PC-3 (cell line): Measurements from ENCODE around the gene MMP20. TPM values are rescaled to one million over a fixed set of nuclear protein-coding genes. Genes with fewer than 3 reads are reported as not detected.

Source experiments
- ATAC-seq: fragments of 200-7000 bp; cut with Tn5 transposase; 2 replicates; pipeline ENCODE4 v1.9.1; 2020; ENCODE audit warnings: mild to moderate bottlenecking, moderate library complexity
- BruUV-seq: library from RNA; stranded (reverse); fragments of 400-500 nt; replicated peaks from 2 replicates; lab custom pipeline; 2021; lab: Mats Ljungman, UMichigan
- CTCF ChIA-PET: fragments of 300-600 bp; sonication (Branson Sonifier 250); formaldehyde crosslinking; loops from one replicate; lab custom pipeline; 2022; ENCODE audit warnings: antibody characterized with exemption; lab: Charles Lee
- POLR2A ChIA-PET: fragments of 300-600 bp; sonication (Branson Sonifier 250); formaldehyde crosslinking; loops from one replicate; lab custom pipeline; 2022; ENCODE audit warnings: antibody characterized with exemption; ENCODE audit not compliant: unreplicated experiment; lab: Charles Lee
- DNase-seq: peaks from one replicate; pipeline ENCODE4 v3.0.0-alpha.2; 2015
- H2AFZ ChIP-seq: fragments of 300-600 bp; sonication (generic); 2 replicates; pipeline ENCODE4 v1.6.0; 2016; ENCODE audit warnings: antibody characterized with exemption, low read length
- H3F3A ChIP-seq: fragments of 300-600 bp; sonication (generic); one replicate; pipeline ENCODE4 v1.6.0; 2017; ENCODE audit warnings: antibody characterized with exemption, low read length, control low read depth, mild to moderate bottlenecking; ENCODE audit not compliant: unreplicated experiment
- H3K27ac ChIP-seq: fragments of 300-600 bp; sonication (generic); 2 replicates; pipeline ENCODE4 v1.5.1; 2016; ENCODE audit warnings: mild to moderate bottlenecking, low read length
- H3K27me3 ChIP-seq: fragments of 300-600 bp; sonication (generic); 2 replicates; pipeline ENCODE4 v1.6.1; 2016; ENCODE audit warnings: low read length, mixed read lengths
- H3K36me3 ChIP-seq: fragments of 300-600 bp; sonication (generic); 2 replicates; pipeline ENCODE4 v1.6.1; 2016; ENCODE audit warnings: low read depth, mixed run types, low read length, mixed read lengths
- H3K4me1 ChIP-seq: fragments of 300-600 bp; sonication (generic); 2 replicates; pipeline ENCODE4 v1.5.1; 2016; ENCODE audit warnings: low read length; ENCODE audit not compliant: insufficient read depth
- H3K4me2 ChIP-seq: fragments of 300-600 bp; sonication (generic); 2 replicates; pipeline ENCODE4 v1.6.0; 2016; ENCODE audit warnings: low read length
- H3K4me3 ChIP-seq: fragments of 300-600 bp; sonication (generic); 2 replicates; pipeline ENCODE4 v1.5.1; 2016; ENCODE audit warnings: mild to moderate bottlenecking, low read length, mixed read lengths
- H3K79me2 ChIP-seq: fragments of 300-600 bp; sonication (generic); 2 replicates; pipeline ENCODE4 v1.6.1; 2017; ENCODE audit warnings: low read length, mixed read lengths
- H3K9ac ChIP-seq: fragments of 300-600 bp; sonication (generic); 2 replicates; pipeline ENCODE4 v1.6.0; 2016; ENCODE audit warnings: mild to moderate bottlenecking, low read length
- H3K9me2 ChIP-seq: fragments of 300-600 bp; sonication (generic); replicated peaks from 2 replicates; pipeline ENCODE4 v1.6.1; 2016; ENCODE audit warnings: mixed run types, low read length, mixed read lengths
- H3K9me3 ChIP-seq: fragments of 300-600 bp; sonication (generic); 2 replicates; pipeline ENCODE4 v1.6.1; 2016; ENCODE audit warnings: low read length, mixed read lengths
- H4K20me1 ChIP-seq: fragments of 300-600 bp; sonication (generic); 2 replicates; pipeline ENCODE4 v1.6.1; 2016; ENCODE audit warnings: low read length, mixed read lengths
- EZH2 ChIP-seq: fragments of 300-600 bp; sonication (generic); IDR thresholded peaks from one replicate; pipeline ENCODE4 v1.6.1; 2017; ENCODE audit warnings: antibody characterized with exemption, mild to moderate bottlenecking, low read length; ENCODE audit not compliant: unreplicated experiment
- EZH2phosphoT487 ChIP-seq: fragments of 300-600 bp; sonication (generic); IDR thresholded peaks from 2 replicates; pipeline ENCODE4 v1.6.1; 2018; ENCODE audit warnings: mild to moderate bottlenecking, antibody characterized with exemption, low read length, borderline replicate concordance
- intact Hi-C: fragments of 100-400 bp; cut with micrococcal nuclease; formaldehyde crosslinking; loops from 2 replicates; pipeline ENCODE4 v1.9.0; 2023
- total RNA-seq: library from RNA; depleted of rRNA; stranded (reverse); fragments of >200 nt; gene quantifications from 2 replicates; pipeline ENCODE4 v1.2.3, GENCODE V29; 2014
- TF ChIP-seq, protein P1 (sequence below): fragments of 300-600 bp; sonication (generic); conservative IDR thresholded peaks from 2 replicates; pipeline ENCODE4 v1.5.1; 2017; ENCODE audit warnings: antibody characterized with exemption, low read depth, mild to moderate bottlenecking, low read length

The MMP20 gene
- total RNA-seq, 1 experiment from 2014 or later: not detected

- Histone ChIP-seq H3K4me1 (peaks cover 33% of the 10 kb centered on the region), H3K9ac (no peak overlapping the region), H3K4me3 (no peak overlapping the region), H2AFZ (no peak overlapping the region), H3K27me3 (no peaks in the 10 kb centered on the region), H3K9me3 (no peaks in the 10 kb centered on the region), H3K27ac (no peak overlapping the region), H3F3A (peaks cover 12% of the 10 kb centered on the region), H3K36me3 (no peaks in the 10 kb centered on the region), H3K4me2 (no peak overlapping the region), H4K20me1 (no peaks in the 10 kb centered on the region), H3K9me2 (no peaks in the 10 kb centered on the region), H3K79me2 (no peaks in the 10 kb centered on the region)
- no TSS peak for BruUV-seq
- DNase-seq: no peak
- ChIA-PET POLR2A (interaction anchor here (0.5 kb wide), 1 partner anchor 50 kb away, joined by 3 read pairs; no protein-coding TSS in a partner anchor), CTCF (no interaction called here)
- ATAC-seq: no peak
- intact Hi-C loops: loop anchor here (5.0 kb wide), 1 partner anchor 99 kb away; no protein-coding TSS in a partner anchor
- no peak for TF ChIP-seq EZH2
Observed at GRCh38 chr11:102596578-102596977, 28.6 kb downstream of the MMP20 start.

- Histone ChIP-seq H3K79me2 (no peaks in the 10 kb centered on the region), H2AFZ (no peak overlapping the region), H3K27ac (no peak overlapping the region), H3K27me3 (no peaks in the 10 kb centered on the region), H3K9me2 (no peaks in the 10 kb centered on the region), H3K36me3 (no peaks in the 10 kb centered on the region), H3K4me1 (peaks cover 4% of the 10 kb centered on the region), H3F3A (no peaks in the 10 kb centered on the region), H3K4me2 (no peak overlapping the region), H3K4me3 (no peak overlapping the region), H3K9ac (no peak overlapping the region), H3K9me3 (no peaks in the 10 kb centered on the region), H4K20me1 (no peaks in the 10 kb centered on the region)
- ChIA-PET CTCF (interaction anchor here (0.7 kb wide), 1 partner anchor 13 kb away, joined by 3 read pairs; no protein-coding TSS in a partner anchor), POLR2A (no interaction called here)
- TF ChIP-seq, protein P1, sequence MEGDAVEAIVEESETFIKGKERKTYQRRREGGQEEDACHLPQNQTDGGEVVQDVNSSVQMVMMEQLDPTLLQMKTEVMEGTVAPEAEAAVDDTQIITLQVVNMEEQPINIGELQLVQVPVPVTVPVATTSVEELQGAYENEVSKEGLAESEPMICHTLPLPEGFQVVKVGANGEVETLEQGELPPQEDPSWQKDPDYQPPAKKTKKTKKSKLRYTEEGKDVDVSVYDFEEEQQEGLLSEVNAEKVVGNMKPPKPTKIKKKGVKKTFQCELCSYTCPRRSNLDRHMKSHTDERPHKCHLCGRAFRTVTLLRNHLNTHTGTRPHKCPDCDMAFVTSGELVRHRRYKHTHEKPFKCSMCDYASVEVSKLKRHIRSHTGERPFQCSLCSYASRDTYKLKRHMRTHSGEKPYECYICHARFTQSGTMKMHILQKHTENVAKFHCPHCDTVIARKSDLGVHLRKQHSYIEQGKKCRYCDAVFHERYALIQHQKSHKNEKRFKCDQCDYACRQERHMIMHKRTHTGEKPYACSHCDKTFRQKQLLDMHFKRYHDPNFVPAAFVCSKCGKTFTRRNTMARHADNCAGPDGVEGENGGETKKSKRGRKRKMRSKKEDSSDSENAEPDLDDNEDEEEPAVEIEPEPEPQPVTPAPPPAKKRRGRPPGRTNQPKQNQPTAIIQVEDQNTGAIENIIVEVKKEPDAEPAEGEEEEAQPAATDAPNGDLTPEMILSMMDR: peak; percentile 91
- TF ChIP-seq EZH2 (no peak), EZH2phosphoT487 (no peak)
- intact Hi-C loops: no loop called here
- BruUV-seq: no TSS peak
- ATAC-seq (peak; percentile 70), DNase-seq (peak; percentile 71)
Observed at GRCh38 chr11:102592634-102593581, 32.2 kb downstream of the MMP20 start.

GRCh38 chr11:102592131-102592530 is 33.0 kb downstream of the MMP20 start:
- ChIA-PET CTCF (interaction anchor here (0.7 kb wide), 1 partner anchor 12 kb away, joined by 3 read pairs; no protein-coding TSS in a partner anchor), POLR2A (no interaction called here)
- peaks cover 4% of the 10 kb centered on the region; the same call in 1 of the 2 replicates for H3K4me1 ChIP-seq
- ATAC-seq (no peak), DNase-seq (no peak)
- H3K79me2 ChIP-seq: no peaks in the 10 kb centered on the region
- H3K9me2 ChIP-seq: no peaks in the 10 kb centered on the region
- H3K9me3 ChIP-seq: no peaks in the 10 kb centered on the region
- no TSS peak for BruUV-seq
- TF ChIP-seq EZH2 (no peak), EZH2phosphoT487 (no peak)
- TF ChIP-seq, protein P1: no peak
- intact Hi-C loops: no loop called here
- no peak overlapping the region for H2AFZ ChIP-seq
- H3K27ac ChIP-seq: no peak overlapping the region
- no peaks in the 10 kb centered on the region for H3K36me3 ChIP-seq
- no peaks in the 10 kb centered on the region for H3F3A ChIP-seq
- no peaks in the 10 kb centered on the region for H3K27me3 ChIP-seq
- no peak overlapping the region for H3K4me3 ChIP-seq
- no peak overlapping the region for H3K4me2 ChIP-seq
- H3K9ac ChIP-seq: no peak overlapping the region
- H4K20me1 ChIP-seq: no peaks in the 10 kb centered on the region
